ENCODE data around the gene GJA10.

GJA10 gene

DNA sequence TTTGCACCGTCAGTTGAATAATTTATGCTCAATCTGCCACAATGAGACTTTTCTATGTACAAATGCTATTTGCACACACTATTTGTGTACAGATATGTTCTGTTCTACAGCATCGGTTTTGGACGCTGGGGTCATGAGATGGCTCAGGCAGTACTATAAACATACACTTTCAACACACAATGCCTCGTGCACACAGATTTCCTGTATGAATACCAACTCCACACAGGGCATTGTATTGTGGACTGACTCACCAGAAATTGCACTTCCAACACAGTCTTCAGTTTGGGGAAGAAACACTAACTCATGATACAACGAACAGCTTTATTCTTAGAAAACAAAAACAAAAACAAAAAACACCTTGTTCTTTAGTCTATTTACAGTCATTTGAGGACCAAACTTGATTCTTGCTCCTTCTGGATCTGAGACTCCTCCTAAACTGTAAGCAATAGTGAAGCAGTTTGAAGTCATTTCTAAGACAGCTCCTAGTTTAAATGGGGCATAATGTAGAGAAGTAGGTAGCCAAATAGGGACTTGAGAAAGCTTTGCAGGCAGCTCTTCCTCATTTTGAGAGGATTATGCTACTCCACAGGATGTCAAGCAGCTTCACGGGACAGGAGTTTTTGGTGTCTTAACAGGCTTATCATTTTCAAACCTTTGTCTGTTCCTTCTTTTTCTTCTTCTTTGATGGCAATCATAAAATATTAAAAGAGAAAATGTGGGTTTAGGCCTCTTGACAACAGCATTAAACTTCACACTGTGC, 33.7 kb downstream of the GJA10 start:
- DNase-seq (ENCODE audit: low read depth, low spot score): peak; percentile 29
- in situ Hi-C loops (cut with HindIII; ENCODE audit: low sequenced_read_pairs): no loop called here
- TF ChIP-seq, protein P1, sequence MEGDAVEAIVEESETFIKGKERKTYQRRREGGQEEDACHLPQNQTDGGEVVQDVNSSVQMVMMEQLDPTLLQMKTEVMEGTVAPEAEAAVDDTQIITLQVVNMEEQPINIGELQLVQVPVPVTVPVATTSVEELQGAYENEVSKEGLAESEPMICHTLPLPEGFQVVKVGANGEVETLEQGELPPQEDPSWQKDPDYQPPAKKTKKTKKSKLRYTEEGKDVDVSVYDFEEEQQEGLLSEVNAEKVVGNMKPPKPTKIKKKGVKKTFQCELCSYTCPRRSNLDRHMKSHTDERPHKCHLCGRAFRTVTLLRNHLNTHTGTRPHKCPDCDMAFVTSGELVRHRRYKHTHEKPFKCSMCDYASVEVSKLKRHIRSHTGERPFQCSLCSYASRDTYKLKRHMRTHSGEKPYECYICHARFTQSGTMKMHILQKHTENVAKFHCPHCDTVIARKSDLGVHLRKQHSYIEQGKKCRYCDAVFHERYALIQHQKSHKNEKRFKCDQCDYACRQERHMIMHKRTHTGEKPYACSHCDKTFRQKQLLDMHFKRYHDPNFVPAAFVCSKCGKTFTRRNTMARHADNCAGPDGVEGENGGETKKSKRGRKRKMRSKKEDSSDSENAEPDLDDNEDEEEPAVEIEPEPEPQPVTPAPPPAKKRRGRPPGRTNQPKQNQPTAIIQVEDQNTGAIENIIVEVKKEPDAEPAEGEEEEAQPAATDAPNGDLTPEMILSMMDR (IDR thresholded peaks at IDR 0.05; ENCODE audit: low read depth, low read length): no peak
- H3K4me3 ChIP-seq (ENCODE audit: low read depth, low read length): no peak overlapping the region

DNA sequence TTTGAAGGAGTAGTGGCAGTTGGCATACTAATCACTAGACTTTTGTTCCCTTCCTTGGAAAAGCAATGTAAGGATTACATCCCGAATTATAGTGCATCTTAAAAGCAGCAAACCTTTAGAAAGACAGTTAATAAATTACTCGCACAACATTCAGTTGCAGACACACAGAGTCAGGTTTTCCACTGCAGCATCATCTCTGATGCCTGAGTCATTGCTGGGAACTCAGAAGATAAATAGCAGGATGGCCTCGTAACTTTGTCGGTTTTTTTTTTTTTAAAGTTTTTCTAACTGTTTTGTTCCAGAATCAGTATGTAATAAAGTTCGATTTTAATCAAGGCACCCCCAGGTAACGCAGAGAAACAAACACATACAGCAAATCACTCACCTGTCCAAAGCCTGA, 34.3 kb downstream of the GJA10 start:
- in situ Hi-C loops (cut with HindIII; ENCODE audit: low sequenced_read_pairs): no loop called here
- TF ChIP-seq, protein P1 (IDR thresholded peaks at IDR 0.05; ENCODE audit: low read depth, low read length): no peak
- DNase-seq (ENCODE audit: low read depth, low spot score): peak; percentile 64
- H3K4me3 ChIP-seq (ENCODE audit: low read depth, low read length): no peak overlapping the region

GRCh38 chr6:89930789-89931188, 36.5 kb downstream of the GJA10 start:
- DNase-seq (ENCODE audit: low read depth, low spot score): no peak
- in situ Hi-C loops (cut with HindIII; ENCODE audit: low sequenced_read_pairs): no loop called here
- TF ChIP-seq, protein P1 (IDR thresholded peaks at IDR 0.05; ENCODE audit: low read depth, low read length): no peak
- H3K4me3 ChIP-seq (ENCODE audit: low read depth, low read length): no peak overlapping the region

DNA sequence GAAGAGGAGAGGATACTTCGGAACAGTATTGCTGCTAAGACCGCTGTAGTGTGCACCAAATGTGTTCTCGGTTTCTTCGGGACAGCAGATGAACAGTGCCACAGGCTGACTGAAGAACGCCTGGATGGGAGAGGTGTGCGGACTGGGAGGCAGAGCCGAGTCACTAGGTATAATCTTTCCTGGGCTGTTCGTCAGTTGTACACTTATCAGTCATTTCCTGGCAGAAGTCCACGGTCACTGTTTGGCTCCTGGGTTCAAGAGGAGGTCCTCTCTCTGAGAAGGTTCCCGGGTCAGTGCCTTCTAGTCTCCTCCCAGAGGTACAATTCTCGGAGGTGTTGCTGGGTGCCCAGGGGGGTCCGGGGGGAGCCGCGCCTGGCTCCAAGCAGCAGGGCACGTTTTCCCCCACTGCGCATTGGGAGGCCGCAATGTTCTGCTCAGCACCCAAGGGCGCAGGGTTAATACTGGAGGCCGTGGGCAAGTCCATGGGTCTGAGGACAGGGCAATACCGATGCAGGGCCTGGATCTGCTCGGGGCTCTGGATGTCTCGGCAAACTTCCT, 38.1 kb downstream of the GJA10 start:
- in situ Hi-C loops (cut with HindIII; ENCODE audit: low sequenced_read_pairs): no loop called here
- no peak overlapping the region for H3K4me3 ChIP-seq (ENCODE audit: low read depth, low read length)
- no peak for DNase-seq (ENCODE audit: low read depth, low spot score)
- TF ChIP-seq, protein P1 (IDR thresholded peaks at IDR 0.05; ENCODE audit: low read depth, low read length): no peak

DNA sequence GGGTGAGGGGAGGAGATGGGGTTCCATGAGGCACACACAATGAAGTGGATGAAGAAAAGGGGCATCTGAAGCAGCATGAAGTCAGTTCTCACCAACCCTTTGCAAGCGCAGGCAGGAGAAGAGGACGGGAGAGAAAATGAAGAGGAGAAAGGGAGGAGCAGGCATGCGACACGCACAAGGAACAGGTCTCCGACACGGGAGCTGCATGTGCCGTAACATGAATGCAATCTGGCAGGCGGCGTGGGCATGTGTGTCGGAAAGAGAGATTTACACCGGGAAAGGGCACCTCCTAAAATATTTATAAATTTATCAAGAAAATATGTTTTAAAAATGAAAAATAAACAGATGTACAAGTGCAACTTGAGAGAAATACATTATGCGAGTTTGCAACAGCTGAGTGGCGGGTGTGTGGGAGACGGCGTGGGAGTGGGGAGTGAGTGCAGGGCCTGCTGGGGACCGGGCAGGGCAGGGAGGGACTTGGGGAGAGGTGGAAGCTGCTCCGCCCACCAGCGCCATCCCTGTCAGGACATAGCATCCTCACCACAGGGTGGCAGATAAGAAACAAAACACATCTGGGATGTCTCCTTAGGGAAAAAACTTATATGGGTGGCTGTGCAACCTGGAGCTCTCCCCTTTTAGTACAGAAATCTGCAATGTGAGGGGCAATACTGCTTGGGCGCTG, 40.6 kb downstream of the GJA10 start:
- no peak overlapping the region for H3K4me3 ChIP-seq (ENCODE audit: low read depth, low read length)
- in situ Hi-C loops (cut with HindIII; ENCODE audit: low sequenced_read_pairs): no loop called here
- TF ChIP-seq, protein P1 (IDR thresholded peaks at IDR 0.05; ENCODE audit: low read depth, low read length): no peak
- DNase-seq (ENCODE audit: low read depth, low spot score): no peak

DNA sequence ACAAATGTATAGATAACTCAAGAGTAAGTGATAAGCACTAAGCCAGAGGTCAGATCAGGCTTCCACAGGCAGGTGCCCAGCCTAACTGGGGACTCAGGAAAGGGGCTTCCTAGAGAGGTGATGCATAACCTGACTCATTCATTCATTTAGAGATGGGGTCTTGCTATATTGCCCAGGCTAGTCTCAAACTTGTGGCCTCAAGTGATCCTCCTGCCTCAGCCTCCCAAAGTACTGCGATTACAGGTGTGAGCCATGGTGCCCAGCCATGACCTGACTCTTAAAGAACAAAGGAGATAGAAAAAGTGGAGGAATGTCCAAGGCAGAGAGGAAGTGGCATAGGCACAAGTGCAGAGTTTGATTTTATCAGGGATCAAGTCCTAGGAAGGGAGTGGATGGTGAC, 41.9 kb downstream of the GJA10 start:
- in situ Hi-C loops (cut with HindIII; ENCODE audit: low sequenced_read_pairs): no loop called here

More for the DNA sequence above, 41.9 kb downstream of the GJA10 start:
- no peak overlapping the region for H3K4me3 ChIP-seq (ENCODE audit: low read depth, low read length)
- TF ChIP-seq, protein P1 (IDR thresholded peaks at IDR 0.05; ENCODE audit: low read depth, low read length): no peak
- DNase-seq (ENCODE audit: low read depth, low spot score): no peak
